Osteocyte (in vitro differentiated cells): ENCODE data around the gene CCDC159. TPM values are rescaled to one million over a fixed set of nuclear protein-coding genes. Genes with fewer than 3 reads are reported as not detected.
A peak's percentile ranks its signal among the peaks of the same experiment; 100 is the strongest.
"Not testable (repeated sequence)": the region's sequence is repeated elsewhere in the genome, so short reads cannot be mapped to it uniquely, and the experiment has no call there.

Experiments
- DNase-seq: peaks from one replicate; pipeline ENCODE4 v3.0.0; 2021; ENCODE audit warnings: mixed read lengths; ENCODE audit not compliant: unreplicated experiment; ENCODE audit errors: extremely low spot score
- H3K27ac Mint-ChIP-seq: one replicate; pipeline ENCODE4 v1.8.0; 2021; ENCODE audit warnings: mild to moderate bottlenecking, mixed read lengths; ENCODE audit not compliant: unreplicated experiment
- H3K27me3 Mint-ChIP-seq: one replicate; pipeline ENCODE4 v1.8.0; 2021; ENCODE audit warnings: mixed read lengths; ENCODE audit not compliant: unreplicated experiment
- H3K36me3 Mint-ChIP-seq: one replicate; pipeline ENCODE4 v1.8.0; 2021; ENCODE audit warnings: mixed read lengths; ENCODE audit not compliant: unreplicated experiment
- H3K4me1 Mint-ChIP-seq: one replicate; pipeline ENCODE4 v1.8.0; 2021; ENCODE audit warnings: mixed read lengths; ENCODE audit not compliant: unreplicated experiment
- H3K4me3 Mint-ChIP-seq: one replicate; pipeline ENCODE4 v1.8.0; 2021; ENCODE audit warnings: mild to moderate bottlenecking, moderate library complexity, mixed read lengths; ENCODE audit not compliant: unreplicated experiment
- H3K9me3 Mint-ChIP-seq: one replicate; pipeline ENCODE4 v1.8.0; 2021; ENCODE audit warnings: mixed read lengths; ENCODE audit not compliant: unreplicated experiment
- total RNA-seq: library from RNA; stranded (reverse); gene quantifications from 2 replicates; pipeline ENCODE4 v1.2.1, GENCODE V29; 2021
- TF ChIP-seq, protein P1 (sequence below): fragments of 200-600 bp; sonication (generic); IDR thresholded peaks from 2 replicates; pipeline ENCODE4 v1.5.0; 2021; ENCODE audit warnings: antibody characterized with exemption, mild to moderate bottlenecking, moderate library complexity

The CCDC159 gene
- total RNA-seq, 1 donor from 2014 or later = 28.1 TPM

GRCh38 chr19:11306337-11306736 is 40.0 kb upstream of the CCDC159 start:
- H3K4me3 Mint-ChIP-seq = no peak overlapping the region
- TF ChIP-seq, protein P1, sequence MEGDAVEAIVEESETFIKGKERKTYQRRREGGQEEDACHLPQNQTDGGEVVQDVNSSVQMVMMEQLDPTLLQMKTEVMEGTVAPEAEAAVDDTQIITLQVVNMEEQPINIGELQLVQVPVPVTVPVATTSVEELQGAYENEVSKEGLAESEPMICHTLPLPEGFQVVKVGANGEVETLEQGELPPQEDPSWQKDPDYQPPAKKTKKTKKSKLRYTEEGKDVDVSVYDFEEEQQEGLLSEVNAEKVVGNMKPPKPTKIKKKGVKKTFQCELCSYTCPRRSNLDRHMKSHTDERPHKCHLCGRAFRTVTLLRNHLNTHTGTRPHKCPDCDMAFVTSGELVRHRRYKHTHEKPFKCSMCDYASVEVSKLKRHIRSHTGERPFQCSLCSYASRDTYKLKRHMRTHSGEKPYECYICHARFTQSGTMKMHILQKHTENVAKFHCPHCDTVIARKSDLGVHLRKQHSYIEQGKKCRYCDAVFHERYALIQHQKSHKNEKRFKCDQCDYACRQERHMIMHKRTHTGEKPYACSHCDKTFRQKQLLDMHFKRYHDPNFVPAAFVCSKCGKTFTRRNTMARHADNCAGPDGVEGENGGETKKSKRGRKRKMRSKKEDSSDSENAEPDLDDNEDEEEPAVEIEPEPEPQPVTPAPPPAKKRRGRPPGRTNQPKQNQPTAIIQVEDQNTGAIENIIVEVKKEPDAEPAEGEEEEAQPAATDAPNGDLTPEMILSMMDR = no peak
- peaks cover 13% of the 10 kb centered on the region for H3K27me3 Mint-ChIP-seq
- no peaks in the 10 kb centered on the region for H3K4me1 Mint-ChIP-seq
- H3K27ac Mint-ChIP-seq = no peak overlapping the region
- H3K36me3 Mint-ChIP-seq = no peaks in the 10 kb centered on the region
- DNase-seq = no peak
- no peaks in the 10 kb centered on the region for H3K9me3 Mint-ChIP-seq

DNA sequence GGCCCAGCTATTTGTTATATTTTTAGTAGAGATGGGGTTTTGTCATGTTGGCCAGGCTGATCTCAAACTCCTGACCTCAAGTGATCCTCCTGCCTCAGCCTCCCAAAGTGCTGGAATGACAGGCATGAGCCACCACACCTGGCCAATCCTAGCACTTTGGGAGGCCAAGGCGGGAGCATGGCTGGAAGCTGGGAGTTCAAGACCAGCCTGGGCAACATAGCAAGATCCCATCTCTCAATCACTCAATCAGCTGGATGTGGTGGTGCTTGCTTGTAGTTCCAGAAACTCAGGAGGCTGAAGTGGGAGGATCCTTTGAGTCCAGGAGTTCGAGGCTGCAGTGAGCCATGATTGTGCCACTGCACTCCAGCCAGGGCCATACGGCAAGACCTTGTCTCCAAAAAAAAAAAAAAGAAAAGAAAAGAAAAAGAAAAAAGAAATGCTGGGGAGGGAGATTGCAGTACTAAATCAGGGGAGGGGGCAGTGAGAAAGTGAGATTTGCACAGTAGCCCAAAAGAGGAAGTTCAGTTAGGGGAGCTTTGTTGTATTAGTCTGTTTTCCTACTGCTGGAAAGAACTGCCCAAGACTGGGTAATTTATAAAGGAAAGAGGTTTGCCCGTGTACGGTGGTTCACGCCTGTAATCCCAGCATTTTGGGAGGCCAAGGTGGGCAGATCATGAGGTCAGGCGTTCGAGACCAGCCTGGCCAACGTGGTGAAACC is 25.9 kb upstream of the CCDC159 start:
- H3K9me3 Mint-ChIP-seq, H3K27me3 Mint-ChIP-seq, H3K4me3 Mint-ChIP-seq, DNase-seq, H3K27ac Mint-ChIP-seq, H3K36me3 Mint-ChIP-seq: not testable (repeated sequence)
- H3K4me1 Mint-ChIP-seq = peaks cover 38% of the 10 kb centered on the region

DNA sequence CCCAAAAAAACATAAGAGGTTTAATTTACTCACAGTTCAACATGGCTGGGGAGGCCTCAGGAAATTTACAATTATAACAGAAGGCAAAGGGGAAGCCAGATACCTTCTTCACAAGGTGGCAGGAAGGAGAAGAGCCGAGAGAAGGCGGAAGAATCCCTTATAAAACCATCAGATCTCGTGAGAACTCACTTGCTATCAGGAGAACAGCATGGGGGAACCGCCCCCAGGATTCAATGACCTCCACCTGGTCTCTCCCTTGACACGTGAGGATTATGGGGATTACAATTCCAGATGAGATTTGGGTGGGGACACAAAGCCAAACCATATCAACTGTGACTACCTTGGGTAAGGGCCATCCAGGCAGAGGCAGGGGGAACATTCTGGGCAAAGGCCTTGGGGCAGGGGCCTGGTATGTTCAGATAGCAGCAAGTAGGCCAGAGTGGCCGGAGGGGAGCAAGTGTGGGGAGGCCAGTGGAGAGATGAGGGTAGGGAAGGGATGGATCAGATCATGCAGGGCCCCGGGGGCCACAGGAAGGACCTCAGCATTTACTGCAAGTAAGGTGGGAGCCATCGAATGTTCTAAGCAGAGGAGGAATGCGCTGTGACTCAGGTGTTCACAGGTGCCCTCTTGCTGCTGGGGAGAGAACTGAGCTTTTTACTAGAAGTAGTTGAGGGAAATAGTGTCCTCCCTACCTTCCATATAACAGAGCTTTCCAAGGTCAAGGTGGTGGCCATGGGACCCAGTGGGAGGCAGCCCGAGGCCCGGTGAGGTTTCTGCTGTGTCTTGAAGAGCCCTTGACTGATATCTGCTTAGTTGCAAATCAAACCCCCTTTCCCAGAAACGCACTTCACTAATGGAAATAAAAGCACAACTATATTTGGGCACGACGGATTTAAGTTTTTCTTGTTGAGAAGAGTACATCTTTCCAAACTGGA is 24.9 kb upstream of the CCDC159 start:
- no peak for DNase-seq
- Mint-ChIP-seq H3K27me3 (no peaks in the 10 kb centered on the region), H3K36me3 (no peaks in the 10 kb centered on the region), H3K9me3 (no peaks in the 10 kb centered on the region), H3K27ac (no peak overlapping the region), H3K4me1 (peaks cover 38% of the 10 kb centered on the region), H3K4me3 (no peak overlapping the region)
- TF ChIP-seq, protein P1 = no peak

GRCh38 chr19:11322269-11323024 is 23.9 kb upstream of the CCDC159 start:
- DNase-seq = no peak
- Mint-ChIP-seq H3K36me3 (no peaks in the 10 kb centered on the region), H3K27ac (peak overlapping the region; percentile 19), H3K27me3 (no peaks in the 10 kb centered on the region), H3K4me3 (peak overlapping the region; percentile 16), H3K9me3 (no peaks in the 10 kb centered on the region), H3K4me1 (peaks cover 38% of the 10 kb centered on the region)
- TF ChIP-seq, protein P1 = no peak

GRCh38 chr19:11323601-11324078 is 22.7 kb upstream of the CCDC159 start:
- Mint-ChIP-seq H3K4me1 (peaks cover 37% of the 10 kb centered on the region), H3K9me3 (no peaks in the 10 kb centered on the region), H3K4me3 (peak overlapping the region; percentile 63), H3K27me3 (no peaks in the 10 kb centered on the region), H3K36me3 (no peaks in the 10 kb centered on the region), H3K27ac (peak overlapping the region; percentile 90)
- no peak for DNase-seq
- TF ChIP-seq, protein P1 = no peak
